Breast epithelium (tissue), 4 donors: ENCODE data around the gene MAPKAP1. TPM values are rescaled to one million over a fixed set of nuclear protein-coding genes. Genes with fewer than 3 reads are reported as not detected.

Source experiments
- DNase-seq, 2 donors: peaks; one replicate each; pipeline ENCODE4 v3.0.0-alpha.2; 2019; ENCODE audit warnings: low spot score in 2 of 2
- H3K27ac ChIP-seq, 2 donors: fragments of 200-600 bp; sonication (generic) in 1 of 2; one replicate each; pipeline ENCODE4 v1.5.1; 2016 to 2019; ENCODE audit warnings: mild to moderate bottlenecking in 1 of 2
- H3K27me3 ChIP-seq, 2 donors: fragments of 200-600 bp; sonication (generic) in 1 of 2; one replicate each; pipeline versions ENCODE4 v1.5.1 to v1.6.0; 2017 to 2019; ENCODE audit warnings: control low read depth in 1 of 2, mild to moderate bottlenecking in 1 of 2
- H3K36me3 ChIP-seq: fragments of 200-600 bp; one replicate; pipeline ENCODE4 v1.5.1; 2019
- H3K4me1 ChIP-seq, 2 donors: fragments of 200-600 bp; sonication (generic); one replicate each; pipeline ENCODE4 v1.5.1; 2016 to 2019; ENCODE audit warnings: control low read depth in 1 of 2
- H3K4me3 ChIP-seq, 3 donors: fragments of 200-600 bp; sonication (generic); 1 replicate in 2 of 3; 2 replicates in 1 of 3; pipeline ENCODE4 v1.5.1; 2016 to 2019; ENCODE audit warnings: mild to moderate bottlenecking in 3 of 3, moderate library complexity in 2 of 3
- H3K9me3 ChIP-seq, 2 donors: fragments of 200-600 bp; sonication (generic) in 1 of 2; one replicate each; pipeline ENCODE4 v1.5.1; 2016 to 2019; ENCODE audit warnings: control low read depth in 1 of 2
- CTCF ChIP-seq, 3 donors: fragments of 450-650 bp; IDR thresholded peaks; one replicate each; pipeline ENCODE4 v1.5.1; 2016 to 2017; ENCODE audit warnings: antibody characterized with exemption in 3 of 3, mild to moderate bottlenecking in 3 of 3, moderate library complexity in 3 of 3
- POLR2A ChIP-seq: fragments of 450-650 bp; IDR thresholded peaks from one replicate; pipeline ENCODE4 v1.6.1; 2016; ENCODE audit warnings: antibody characterized with exemption, mild to moderate bottlenecking, moderate library complexity
- POLR2AphosphoS5 ChIP-seq, 3 donors: sonication (generic); formaldehyde crosslinking; IDR thresholded peaks; one replicate each; pipeline ENCODE4 v1.6.1; 2017; ENCODE audit warnings: antibody characterized with exemption in 3 of 3
- intact Hi-C: fragments of 100-400 bp; cut with DNase I; formaldehyde crosslinking; loops from one replicate; pipeline ENCODE4 v1.15.1; 2023; ENCODE audit warnings: low total_unique reads
- total RNA-seq, 3 donors: library from RNA; depleted of rRNA; stranded (reverse); fragments of >200 nt; gene quantifications; one replicate each; pipeline ENCODE4 v1.1.0, GENCODE V29; 2016

The MAPKAP1 gene
- total RNA-seq, 3 donors from 2014 or later, result 61.3 to 81.9 (median 78.6) TPM

- Histone ChIP-seq H3K36me3 (no peaks in the 10 kb centered on the region), H3K27me3 (no peaks in the 10 kb centered on the region), H3K9me3 (no peaks in the 10 kb centered on the region), H3K4me3 (no peak overlapping the region), H3K4me1 (no peaks in the 10 kb centered on the region), H3K27ac (no peak overlapping the region)
- intact Hi-C loops, result no loop called here
- TF ChIP-seq POLR2A, result no peak
- TF ChIP-seq CTCF (IDR thresholded peaks at IDR 0.05), result no peak
- no peak for TF ChIP-seq POLR2AphosphoS5 (IDR thresholded peaks at IDR 0.05)
- DNase-seq, result no peak
Measured at GRCh38 chr9:125504616-125505015, 202.4 kb downstream of the MAPKAP1 start.

- no peak for DNase-seq
- Histone ChIP-seq H3K4me3 (no peak overlapping the region), H3K36me3 (no peaks in the 10 kb centered on the region), H3K27ac (no peak overlapping the region), H3K4me1 (no peaks in the 10 kb centered on the region), H3K27me3 (no peaks in the 10 kb centered on the region), H3K9me3 (no peaks in the 10 kb centered on the region)
- intact Hi-C loops, result no loop called here
- TF ChIP-seq CTCF (IDR thresholded peaks at IDR 0.05), result no peak
- TF ChIP-seq POLR2AphosphoS5 (IDR thresholded peaks at IDR 0.05), result no peak
- no peak for TF ChIP-seq POLR2A
Measured at GRCh38 chr9:125497906-125498305, 209.1 kb downstream of the MAPKAP1 start.

- Histone ChIP-seq H3K4me3 (no peak overlapping the region), H3K36me3 (no peaks in the 10 kb centered on the region), H3K27me3 (no peaks in the 10 kb centered on the region), H3K4me1 (no peaks in the 10 kb centered on the region), H3K9me3 (no peaks in the 10 kb centered on the region), H3K27ac (no peak overlapping the region)
- DNase-seq, result no peak
- TF ChIP-seq CTCF (IDR thresholded peaks at IDR 0.05) (no peak), POLR2A (no peak), POLR2AphosphoS5 (IDR thresholded peaks at IDR 0.05) (no peak)
- intact Hi-C loops, result no loop called here
Measured at GRCh38 chr9:125497478-125497877, 209.5 kb downstream of the MAPKAP1 start.

GRCh38 chr9:125496313-125496834 is 210.6 kb downstream of the MAPKAP1 start:
- Histone ChIP-seq H3K9me3 (no peaks in the 10 kb centered on the region), H3K27ac (no peak overlapping the region), H3K4me1 (no peaks in the 10 kb centered on the region), H3K4me3 (no peak overlapping the region), H3K27me3 (no peaks in the 10 kb centered on the region), H3K36me3 (no peaks in the 10 kb centered on the region)
- no peak for TF ChIP-seq POLR2AphosphoS5 (IDR thresholded peaks at IDR 0.05)
- TF ChIP-seq CTCF (IDR thresholded peaks at IDR 0.05), result no peak
- no peak for TF ChIP-seq POLR2A
- intact Hi-C loops, result no loop called here
- DNase-seq, result no peak

- no peaks in the 10 kb centered on the region for H3K9me3 ChIP-seq
- H3K4me3 ChIP-seq, result no peak overlapping the region
- no peak for TF ChIP-seq CTCF (IDR thresholded peaks at IDR 0.05)
- no peak for TF ChIP-seq POLR2A
- TF ChIP-seq POLR2AphosphoS5 (IDR thresholded peaks at IDR 0.05), result no peak
- H3K27ac ChIP-seq, result no peak overlapping the region
- intact Hi-C loops, result no loop called here
- H3K4me1 ChIP-seq, result no peaks in the 10 kb centered on the region
- no peak for DNase-seq
- H3K27me3 ChIP-seq, result no peaks in the 10 kb centered on the region
- H3K36me3 ChIP-seq, result no peaks in the 10 kb centered on the region
Measured at GRCh38 chr9:125495172-125496119, 211.6 kb downstream of the MAPKAP1 start.
